ENCODE measurements around the gene DUSP6. TPM values are rescaled to one million over a fixed set of nuclear protein-coding genes. Genes with fewer than 3 reads are reported as not detected.

The DUSP6 gene
- polyA plus RNA-seq, 2 of the 4 experiments (the other 2 are of a cell fraction): 3.8 to 27.0 TPM

- Histone ChIP-seq H3K4me1 (peaks cover 9% of the 10 kb centered on the region; the same call in 1 of the 3 replicates), H3K9me3 (no peaks in the 10 kb centered on the region), H3K27ac (no peak overlapping the region), H3K4me3 (no peak overlapping the region), H3K4me2 (no peak overlapping the region)
- TF ChIP-seq, protein P1, sequence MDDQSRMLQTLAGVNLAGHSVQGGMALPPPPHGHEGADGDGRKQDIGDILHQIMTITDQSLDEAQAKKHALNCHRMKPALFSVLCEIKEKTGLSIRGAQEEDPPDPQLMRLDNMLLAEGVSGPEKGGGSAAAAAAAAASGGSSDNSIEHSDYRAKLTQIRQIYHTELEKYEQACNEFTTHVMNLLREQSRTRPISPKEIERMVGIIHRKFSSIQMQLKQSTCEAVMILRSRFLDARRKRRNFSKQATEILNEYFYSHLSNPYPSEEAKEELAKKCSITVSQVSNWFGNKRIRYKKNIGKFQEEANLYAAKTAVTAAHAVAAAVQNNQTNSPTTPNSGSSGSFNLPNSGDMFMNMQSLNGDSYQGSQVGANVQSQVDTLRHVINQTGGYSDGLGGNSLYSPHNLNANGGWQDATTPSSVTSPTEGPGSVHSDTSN (IDR thresholded peaks at IDR 0.05): no peak
- TF ChIP-seq EHMT2 (IDR thresholded peaks at IDR 0.05; ENCODE audit: low read depth) (no peak), KDM5A (IDR thresholded peaks at IDR 0.05) (no peak), BCL3 (IDR thresholded peaks at IDR 0.05) (no peak), TP53 (CRISPR knock-in tag; IDR thresholded peaks at IDR 0.05) (no peak), FOSB (CRISPR knock-in tag; IDR thresholded peaks at IDR 0.05) (no peak), MYC (IDR thresholded peaks at IDR 0.05; ENCODE audit: borderline replicate concordance, low read length) (no peak), NPAS2 (CRISPR knock-in tag; IDR thresholded peaks at IDR 0.05; ENCODE audit: borderline replicate concordance) (no peak), HMGXB4 (CRISPR knock-in tag; IDR thresholded peaks at IDR 0.05; ENCODE audit: borderline replicate concordance) (no peak), RCOR1 (IDR thresholded peaks at IDR 0.05; ENCODE audit: low read depth, low read length) (no peak), EP300 (IDR thresholded peaks at IDR 0.05) (no peak), ZC3H11A (IDR thresholded peaks at IDR 0.05) (no peak), POLR2AphosphoS2 (conservative IDR thresholded peaks at IDR 0.05; ENCODE audit: low read length) (no peak), MAZ (IDR thresholded peaks at IDR 0.05; ENCODE audit: borderline replicate concordance, low read depth, low read length) (no peak), JUN (IDR thresholded peaks at IDR 0.05) (no peak), NFE2L2 (conservative IDR thresholded peaks at IDR 0.05; ENCODE audit: low read length) (no peak), CBX8 (IDR thresholded peaks at IDR 0.05) (no peak)
- TF ChIP-seq, protein P2, sequence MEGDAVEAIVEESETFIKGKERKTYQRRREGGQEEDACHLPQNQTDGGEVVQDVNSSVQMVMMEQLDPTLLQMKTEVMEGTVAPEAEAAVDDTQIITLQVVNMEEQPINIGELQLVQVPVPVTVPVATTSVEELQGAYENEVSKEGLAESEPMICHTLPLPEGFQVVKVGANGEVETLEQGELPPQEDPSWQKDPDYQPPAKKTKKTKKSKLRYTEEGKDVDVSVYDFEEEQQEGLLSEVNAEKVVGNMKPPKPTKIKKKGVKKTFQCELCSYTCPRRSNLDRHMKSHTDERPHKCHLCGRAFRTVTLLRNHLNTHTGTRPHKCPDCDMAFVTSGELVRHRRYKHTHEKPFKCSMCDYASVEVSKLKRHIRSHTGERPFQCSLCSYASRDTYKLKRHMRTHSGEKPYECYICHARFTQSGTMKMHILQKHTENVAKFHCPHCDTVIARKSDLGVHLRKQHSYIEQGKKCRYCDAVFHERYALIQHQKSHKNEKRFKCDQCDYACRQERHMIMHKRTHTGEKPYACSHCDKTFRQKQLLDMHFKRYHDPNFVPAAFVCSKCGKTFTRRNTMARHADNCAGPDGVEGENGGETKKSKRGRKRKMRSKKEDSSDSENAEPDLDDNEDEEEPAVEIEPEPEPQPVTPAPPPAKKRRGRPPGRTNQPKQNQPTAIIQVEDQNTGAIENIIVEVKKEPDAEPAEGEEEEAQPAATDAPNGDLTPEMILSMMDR (IDR thresholded peaks at IDR 0.05): no peak
- ChIA-PET CTCF (interaction anchor here (0.6 to 1.3 kb wide), 2 partner anchors 113 to 257 kb away, joined by 3 to 5 read pairs; no protein-coding TSS in a partner anchor), POLR2A (no interaction called here)
- DNase-seq (ENCODE audit: low read depth in 1 of 2, low spot score in 1 of 2): no peak
- FAIRE-seq: no peak
- no peak for ATAC-seq
- 96% methylated on average over 10 of the region's 10 CpGs for WGBS (ENCODE audit: missing lambda C conversion rate)
These were observed 3.2 kb downstream of the DUSP6 start for GRCh38 chr12:89348894-89349699.

DNA sequence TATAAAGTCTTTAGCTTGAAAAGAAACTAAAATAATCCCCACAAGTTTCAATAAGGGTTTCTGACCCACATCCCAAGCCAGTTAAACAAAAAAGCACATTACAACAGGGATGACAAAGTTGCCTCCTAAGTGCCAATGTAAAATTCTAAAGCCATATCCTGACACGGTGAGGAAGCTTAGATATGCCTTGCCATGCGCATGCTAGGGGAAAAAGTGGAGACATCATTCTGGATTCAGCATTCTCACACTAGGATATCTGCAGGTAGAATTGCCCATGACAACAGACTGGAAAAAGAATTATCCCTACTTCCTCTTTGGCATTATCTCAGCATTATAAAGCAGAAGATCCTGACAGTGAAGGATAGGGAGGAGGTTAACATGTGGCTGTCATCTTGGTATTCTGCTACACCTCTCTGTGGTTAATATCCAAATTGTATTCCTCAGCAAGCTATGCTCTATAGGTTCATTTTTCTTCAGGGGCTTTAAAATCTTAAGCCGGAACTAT, 4.9 kb downstream of the DUSP6 start:
- Histone ChIP-seq H3K9me3 (no peaks in the 10 kb centered on the region), H3K4me1 (peaks cover 9% of the 10 kb centered on the region; the same call in 1 of the 3 replicates), H3K4me2 (no peak overlapping the region), H3K4me3 (no peak overlapping the region), H3K27ac (no peak overlapping the region)
- FAIRE-seq: no peak
- ChIA-PET POLR2A (no interaction called here), CTCF (interaction anchor here (0.6 to 1.8 kb wide), 2 partner anchors 10 to 114 kb away, joined by 3 to 6 read pairs; no protein-coding TSS in a partner anchor)
- no peak for ATAC-seq
- DNase-seq (ENCODE audit: low read depth in 1 of 2, low spot score in 1 of 2): no peak
- WGBS (ENCODE audit: missing lambda C conversion rate): 92% methylated on average over 3 of the region's 3 CpGs
- TF ChIP-seq REST (IDR thresholded peaks at IDR 0.05) (no peak; the same call in 1 of the 2 replicates), RNF2 (IDR thresholded peaks at IDR 0.05; ENCODE audit: borderline replicate concordance, low read depth) (no peak), ZSCAN20 (CRISPR knock-in tag; IDR thresholded peaks at IDR 0.05) (no peak), POLR2AphosphoS2 (conservative IDR thresholded peaks at IDR 0.05; ENCODE audit: low read length) (no peak)
- TF ChIP-seq, protein P3, sequence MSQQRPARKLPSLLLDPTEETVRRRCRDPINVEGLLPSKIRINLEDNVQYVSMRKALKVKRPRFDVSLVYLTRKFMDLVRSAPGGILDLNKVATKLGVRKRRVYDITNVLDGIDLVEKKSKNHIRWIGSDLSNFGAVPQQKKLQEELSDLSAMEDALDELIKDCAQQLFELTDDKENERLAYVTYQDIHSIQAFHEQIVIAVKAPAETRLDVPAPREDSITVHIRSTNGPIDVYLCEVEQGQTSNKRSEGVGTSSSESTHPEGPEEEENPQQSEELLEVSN (IDR thresholded peaks at IDR 0.05; ENCODE audit: borderline replicate concordance, low read depth): no peak
- TF ChIP-seq, protein P2 (IDR thresholded peaks at IDR 0.05): no peak
